ENCODE data around the gene KRT36.
A peak's percentile ranks its signal among the peaks of the same experiment; 100 is the strongest.

Gene KRT36

GRCh38 chr17:41475421-41475820 lies 14.3 kb downstream of the KRT36 start:
- DNase-seq, result no peak

- DNase-seq, result no peak
These were observed 14.8 kb downstream of the KRT36 start for GRCh38 chr17:41474863-41475262.

GRCh38 chr17:41468346-41468745 lies 21.4 kb downstream of the KRT36 start:
- no peak for DNase-seq

GRCh38 chr17:41467561-41467960 lies 22.1 kb downstream of the KRT36 start:
- no peak for DNase-seq

GRCh38 chr17:41466988-41467387 lies 22.7 kb downstream of the KRT36 start, which contains the start of gene KRT32:
TSS of gene KRT32 (minus strand) at chr17:41467386. CDS start at chr17:41467325, 61 bp downstream.
- DNase-seq, result no peak

GRCh38 chr17:41464682-41465081 lies 25.0 kb downstream of the KRT36 start:
- peak; percentile 88 for DNase-seq

- DNase-seq, result no peak
These were observed 25.5 kb downstream of the KRT36 start for GRCh38 chr17:41464173-41464572.

- no peak for DNase-seq
These were observed 26.0 kb downstream of the KRT36 start for GRCh38 chr17:41463746-41464145.

- DNase-seq, result no peak
These were observed 27.0 kb downstream of the KRT36 start for GRCh38 chr17:41462705-41463104.

- no peak for DNase-seq
These were observed 32.0 kb downstream of the KRT36 start for GRCh38 chr17:41457676-41458075.

GRCh38 chr17:41456204-41456603 lies 33.5 kb downstream of the KRT36 start:
- no peak for DNase-seq

- no peak for DNase-seq
These were observed 34.5 kb downstream of the KRT36 start for GRCh38 chr17:41455236-41455635.

- DNase-seq, result no peak
These were observed 36.6 kb downstream of the KRT36 start for GRCh38 chr17:41453066-41453465.

- no peak for DNase-seq
These were observed 37.4 kb downstream of the KRT36 start for GRCh38 chr17:41452281-41452680.

GRCh38 chr17:41451154-41451728 lies 38.5 kb downstream of the KRT36 start:
- peak; percentile 64 for DNase-seq

- DNase-seq, result no peak
These were observed 40.7 kb downstream of the KRT36 start for GRCh38 chr17:41449008-41449407.

GRCh38 chr17:41448506-41448905 lies 41.2 kb downstream of the KRT36 start:
- DNase-seq, result no peak

GRCh38 chr17:41446806-41447205 lies 42.9 kb downstream of the KRT36 start:
- peak; percentile 49 for DNase-seq

GRCh38 chr17:41444640-41445039 lies 45.1 kb downstream of the KRT36 start:
- no peak for DNase-seq

GRCh38 chr17:41444186-41444585 lies 45.5 kb downstream of the KRT36 start:
- no peak for DNase-seq

GRCh38 chr17:41442739-41443138 lies 47.0 kb downstream of the KRT36 start:
- DNase-seq, result peak; percentile 46

- DNase-seq, result no peak
These were observed 49.1 kb downstream of the KRT36 start, which contains the start of gene KRT38 for GRCh38 chr17:41440531-41441033. TSS of gene KRT38 (minus strand) at chr17:41440983. CDS start at chr17:41440921, 62 bp downstream.

- DNase-seq, result no peak
These were observed 50.3 kb downstream of the KRT36 start for GRCh38 chr17:41439375-41439774.

GRCh38 chr17:41437769-41438168 lies 51.9 kb downstream of the KRT36 start:
- no peak for DNase-seq

GRCh38 chr17:41437254-41437653 lies 52.5 kb downstream of the KRT36 start:
- no peak for DNase-seq

Measured in fibroblast of skin of abdomen (primary cell).